DOHH2 (cell line): ENCODE results near the gene RRP8.

Source experiments
- EZH2phosphoT487 ChIP-seq: fragments of 200-600 bp; sonication (generic); IDR thresholded peaks from 2 replicates; pipeline ENCODE4 v1.6.1; 2017; ENCODE audit warnings: borderline replicate concordance, mild to moderate bottlenecking, antibody characterized with exemption, low read length, moderate library complexity, mixed read lengths
- TF ChIP-seq, protein P1 (sequence below): fragments of 200-600 bp; sonication (generic); IDR thresholded peaks from one replicate; pipeline ENCODE4 v1.5.1; 2014; ENCODE audit warnings: antibody characterized with exemption, mild to moderate bottlenecking, low read depth, low read length; ENCODE audit not compliant: poor library complexity, severe bottlenecking

DNA sequence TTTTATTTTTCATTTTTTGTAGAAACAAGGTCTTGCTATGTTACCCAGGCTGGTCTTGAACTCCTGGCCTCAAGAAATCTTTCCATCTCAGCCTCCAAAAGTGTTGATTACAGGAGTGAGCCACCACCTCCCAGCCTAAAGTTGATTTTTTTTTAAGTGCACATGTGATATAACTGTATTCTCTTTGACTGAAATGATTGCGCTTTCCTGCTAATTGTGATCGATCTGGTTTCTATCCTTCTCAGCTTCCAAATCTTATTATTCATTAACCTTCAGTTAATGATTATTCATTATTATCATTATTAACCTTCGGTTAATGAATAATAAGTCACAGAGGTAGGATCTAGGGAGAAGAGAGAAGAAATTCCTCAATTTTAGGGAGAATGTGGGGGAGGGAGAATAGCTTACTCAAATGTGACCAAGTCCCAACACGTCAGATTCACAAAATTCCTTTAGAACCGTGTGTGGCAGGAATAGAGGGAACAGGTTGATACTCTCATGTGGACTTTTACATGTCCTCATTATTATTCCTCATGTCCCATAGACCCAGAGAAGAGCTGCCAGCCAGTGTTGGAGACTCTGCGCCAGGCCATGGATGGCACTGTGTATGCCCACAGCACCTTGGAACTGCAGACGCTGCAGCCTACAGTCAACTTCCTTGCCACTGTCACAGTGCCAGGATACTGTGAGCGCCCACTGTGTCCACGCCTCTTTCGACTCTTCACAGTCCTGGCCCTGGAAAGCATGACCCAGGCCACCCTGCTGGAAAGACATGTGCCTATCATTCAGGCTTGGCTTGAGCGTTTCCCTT lies 47.1 kb downstream of the RRP8 start:
- TF ChIP-seq, protein P1, sequence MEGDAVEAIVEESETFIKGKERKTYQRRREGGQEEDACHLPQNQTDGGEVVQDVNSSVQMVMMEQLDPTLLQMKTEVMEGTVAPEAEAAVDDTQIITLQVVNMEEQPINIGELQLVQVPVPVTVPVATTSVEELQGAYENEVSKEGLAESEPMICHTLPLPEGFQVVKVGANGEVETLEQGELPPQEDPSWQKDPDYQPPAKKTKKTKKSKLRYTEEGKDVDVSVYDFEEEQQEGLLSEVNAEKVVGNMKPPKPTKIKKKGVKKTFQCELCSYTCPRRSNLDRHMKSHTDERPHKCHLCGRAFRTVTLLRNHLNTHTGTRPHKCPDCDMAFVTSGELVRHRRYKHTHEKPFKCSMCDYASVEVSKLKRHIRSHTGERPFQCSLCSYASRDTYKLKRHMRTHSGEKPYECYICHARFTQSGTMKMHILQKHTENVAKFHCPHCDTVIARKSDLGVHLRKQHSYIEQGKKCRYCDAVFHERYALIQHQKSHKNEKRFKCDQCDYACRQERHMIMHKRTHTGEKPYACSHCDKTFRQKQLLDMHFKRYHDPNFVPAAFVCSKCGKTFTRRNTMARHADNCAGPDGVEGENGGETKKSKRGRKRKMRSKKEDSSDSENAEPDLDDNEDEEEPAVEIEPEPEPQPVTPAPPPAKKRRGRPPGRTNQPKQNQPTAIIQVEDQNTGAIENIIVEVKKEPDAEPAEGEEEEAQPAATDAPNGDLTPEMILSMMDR = no peak
- TF ChIP-seq EZH2phosphoT487 = no peak
